ENCODE data around the gene LAPTM4A.
A peak's percentile ranks its signal among the peaks of the same experiment; 100 is the strongest.
"Not testable (repeated sequence)": the region's sequence is repeated elsewhere in the genome, so short reads cannot be mapped to it uniquely, and the experiment has no call there.

The LAPTM4A gene

DNA sequence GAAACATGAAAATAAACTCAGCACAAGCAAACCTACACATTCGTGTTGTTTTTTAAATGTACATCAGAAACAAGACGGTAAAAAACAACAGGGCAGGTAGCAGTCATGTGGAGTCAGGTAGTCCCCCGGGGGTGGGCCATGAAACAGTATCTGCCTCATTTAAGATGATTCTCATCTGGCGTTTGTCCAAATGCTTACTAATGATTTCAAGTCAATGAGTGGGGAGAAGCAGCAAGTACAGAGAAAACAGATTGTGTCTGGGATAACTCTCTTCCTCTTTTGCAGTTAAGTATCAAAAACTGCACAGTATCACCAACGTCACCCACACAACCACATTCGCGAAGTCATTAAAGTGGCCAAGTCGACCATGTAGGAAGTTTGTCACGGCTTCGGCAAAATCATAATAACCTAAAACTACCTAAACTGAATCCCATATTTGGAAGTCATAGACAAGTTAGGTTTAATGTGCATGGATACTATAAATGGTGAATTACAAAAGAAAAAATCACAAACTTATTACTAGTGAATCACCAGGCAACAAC lies 1.3 kb downstream of the LAPTM4A start:
- DNase-seq = peak; percentile 92

DNA sequence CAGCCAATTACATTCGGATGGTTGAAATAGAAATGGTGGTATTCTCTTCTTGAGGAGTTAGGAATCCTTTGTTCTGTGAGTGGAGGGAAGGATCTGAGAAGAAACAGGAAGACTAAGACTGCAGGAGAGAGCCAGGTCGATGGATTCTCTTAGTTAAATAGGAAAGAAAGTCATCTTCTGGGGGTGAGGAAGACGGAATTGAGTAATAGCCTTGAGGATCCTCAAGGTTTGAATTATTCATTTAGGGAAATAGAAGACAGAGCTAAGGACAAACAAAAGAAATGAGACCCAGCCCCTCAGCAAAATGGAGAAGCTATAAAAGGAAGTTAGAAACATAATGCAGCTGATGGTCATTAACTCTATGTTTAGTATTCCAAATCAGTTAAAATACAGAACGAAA lies 1.8 kb downstream of the LAPTM4A start:
- no peak for DNase-seq

DNA sequence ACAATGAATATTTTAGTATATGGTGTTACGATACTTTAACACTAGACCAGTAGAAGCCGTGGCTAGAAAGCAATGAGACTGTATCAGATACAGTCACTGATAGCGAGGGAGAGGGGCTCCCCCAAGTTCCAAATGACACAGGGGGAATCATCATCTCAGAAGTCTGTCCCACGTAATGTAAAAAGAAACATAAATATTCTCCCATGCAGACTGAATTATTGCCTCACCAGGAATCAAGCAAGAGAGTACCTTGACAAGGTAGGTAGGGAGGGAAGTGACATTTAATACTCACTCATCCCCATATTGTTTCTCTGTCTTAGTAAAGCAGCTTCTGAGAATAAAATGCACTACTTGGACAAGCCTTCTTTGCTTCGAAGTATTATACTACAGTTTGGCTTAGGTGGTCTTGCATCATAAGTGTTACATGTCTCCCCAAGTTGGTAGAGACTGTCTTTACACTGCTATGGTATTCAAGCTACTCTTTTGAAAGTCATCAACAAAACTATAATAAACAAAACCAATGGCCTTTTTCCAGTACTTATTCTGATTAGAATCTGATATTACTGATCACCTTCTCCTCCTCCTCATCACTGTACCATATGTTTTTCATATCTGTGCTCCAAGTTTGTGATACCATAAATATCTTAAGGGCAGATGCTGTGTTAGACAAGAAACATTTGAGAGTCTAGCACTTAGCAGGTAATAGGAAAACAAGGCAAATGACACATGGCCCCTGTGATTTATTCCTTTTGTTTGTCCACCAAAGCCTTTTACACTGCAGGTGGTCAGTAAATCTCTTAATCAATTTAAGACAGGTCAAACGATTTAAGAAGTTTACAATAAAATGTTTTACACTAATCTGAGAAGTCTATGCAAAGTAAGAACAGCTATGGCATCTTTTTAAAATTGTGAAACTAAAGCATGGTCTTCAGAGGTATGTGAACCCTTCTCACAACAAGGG lies 2.7 kb downstream of the LAPTM4A start:
- DNase-seq = no peak

DNA sequence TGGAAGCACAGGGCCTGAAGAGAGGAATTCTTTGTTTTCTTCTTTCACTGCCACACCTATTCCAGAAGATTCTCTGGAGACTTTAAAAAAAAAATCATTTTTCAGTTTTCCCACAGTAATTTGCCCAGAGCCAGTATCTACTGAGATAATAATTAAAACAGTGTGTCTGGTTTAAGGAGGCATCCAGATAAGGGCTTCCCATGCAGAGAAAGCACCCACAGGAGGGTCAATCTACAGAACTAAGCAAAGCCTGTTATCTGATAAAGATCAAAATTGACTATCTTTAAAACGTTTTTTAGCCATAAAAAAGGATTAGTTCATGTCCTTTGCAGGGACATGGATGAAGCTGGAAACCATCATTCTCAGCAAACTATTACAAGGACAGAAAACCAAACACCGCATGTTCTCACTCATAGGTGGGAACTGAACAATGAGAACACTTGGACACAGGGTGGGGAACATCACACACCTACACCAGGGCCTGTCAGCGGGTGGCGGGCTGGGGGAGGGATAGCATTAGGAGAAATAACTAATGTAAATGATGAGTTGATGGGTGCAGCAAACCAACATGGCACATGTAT lies 5.6 kb downstream of the LAPTM4A start:
- DNase-seq = not testable (repeated sequence)

DNA sequence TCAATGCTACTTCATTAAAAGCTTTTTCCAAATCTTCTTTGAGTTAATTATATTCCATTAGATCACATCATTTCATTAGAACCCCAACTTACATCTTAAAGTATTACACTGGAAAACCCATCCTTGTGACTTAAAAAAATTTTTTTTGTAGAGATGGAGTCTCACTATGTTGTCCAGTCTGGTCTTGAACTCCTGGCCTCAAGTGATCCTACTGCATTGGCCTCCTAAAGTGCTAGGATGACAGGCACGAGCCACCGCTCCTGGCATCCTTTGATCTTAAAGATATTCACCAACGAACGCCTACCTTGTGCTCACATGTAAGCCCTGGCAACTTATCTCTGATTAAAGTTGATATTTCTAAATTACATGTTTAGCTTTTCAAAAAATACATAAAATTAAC lies 6.7 kb downstream of the LAPTM4A start:
- DNase-seq = no peak

DNA sequence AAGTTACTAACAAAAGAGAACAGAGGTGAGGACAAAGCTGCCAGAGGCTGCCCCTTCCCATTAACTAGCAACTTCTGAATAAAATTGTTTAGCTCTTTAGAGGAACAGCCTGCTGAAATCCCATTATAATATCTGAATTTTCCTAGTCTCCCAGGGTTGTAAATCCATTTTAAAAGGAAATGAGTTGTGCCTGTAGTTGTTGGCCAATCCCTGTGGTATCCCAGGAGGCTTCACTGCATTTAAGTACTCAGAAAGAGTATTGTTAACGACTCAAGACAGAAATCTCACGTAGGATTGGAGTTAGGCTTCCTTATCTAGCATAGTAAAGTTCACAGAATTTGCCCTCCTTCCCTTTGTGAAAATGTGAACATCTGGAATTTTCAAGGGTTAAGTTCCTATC lies 8.9 kb downstream of the LAPTM4A start:
- no peak for DNase-seq

DNA sequence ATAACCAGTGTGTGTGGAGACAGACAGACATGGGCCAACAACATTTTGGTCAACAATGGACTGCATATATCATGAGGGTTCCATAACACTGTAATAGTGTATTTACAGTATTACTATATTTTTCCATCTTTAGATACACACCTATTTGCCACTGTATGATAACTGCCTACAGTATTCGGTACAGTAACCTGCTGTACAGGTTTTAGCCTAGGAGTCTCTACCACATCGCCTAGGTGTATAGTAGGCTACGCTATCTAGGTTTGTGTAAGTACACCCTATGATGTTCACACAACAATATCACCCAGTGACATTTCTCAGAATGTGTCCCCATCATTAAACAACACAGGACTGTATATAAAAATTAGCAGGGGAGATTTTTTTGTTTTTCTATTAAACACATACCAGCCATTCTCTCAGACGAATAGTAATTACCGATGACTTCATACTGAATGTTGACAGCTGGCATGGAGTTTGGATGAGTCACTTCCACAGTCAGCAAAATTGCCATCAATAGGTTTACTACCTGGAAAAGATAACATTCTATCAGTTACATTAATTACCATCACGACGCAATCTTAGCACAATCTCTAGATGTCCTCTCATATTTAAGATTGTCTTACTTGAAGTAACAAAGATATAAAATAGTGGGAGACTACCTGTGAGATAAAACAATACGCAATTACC lies 10.8 kb downstream of the LAPTM4A start:
- no peak for DNase-seq

DNA sequence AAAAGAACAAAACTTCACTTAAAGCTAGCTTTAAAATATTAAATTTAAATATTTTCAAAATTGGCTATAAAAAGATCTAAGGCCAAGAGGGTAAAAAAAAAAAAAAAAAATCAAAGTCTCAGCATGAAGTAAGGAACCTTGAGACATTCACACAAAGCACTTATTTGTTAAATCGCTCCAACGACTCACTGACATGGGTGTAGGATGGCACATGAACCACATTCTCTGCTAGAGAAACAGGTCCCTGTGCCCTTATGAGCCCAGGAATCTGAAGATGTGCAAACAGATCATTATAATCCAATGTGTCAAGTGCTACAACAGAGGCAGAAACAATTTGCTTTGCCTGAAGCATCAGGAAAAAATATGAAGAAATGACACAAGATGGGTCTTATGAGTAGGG lies 13.8 kb downstream of the LAPTM4A start:
- no peak for DNase-seq

DNA sequence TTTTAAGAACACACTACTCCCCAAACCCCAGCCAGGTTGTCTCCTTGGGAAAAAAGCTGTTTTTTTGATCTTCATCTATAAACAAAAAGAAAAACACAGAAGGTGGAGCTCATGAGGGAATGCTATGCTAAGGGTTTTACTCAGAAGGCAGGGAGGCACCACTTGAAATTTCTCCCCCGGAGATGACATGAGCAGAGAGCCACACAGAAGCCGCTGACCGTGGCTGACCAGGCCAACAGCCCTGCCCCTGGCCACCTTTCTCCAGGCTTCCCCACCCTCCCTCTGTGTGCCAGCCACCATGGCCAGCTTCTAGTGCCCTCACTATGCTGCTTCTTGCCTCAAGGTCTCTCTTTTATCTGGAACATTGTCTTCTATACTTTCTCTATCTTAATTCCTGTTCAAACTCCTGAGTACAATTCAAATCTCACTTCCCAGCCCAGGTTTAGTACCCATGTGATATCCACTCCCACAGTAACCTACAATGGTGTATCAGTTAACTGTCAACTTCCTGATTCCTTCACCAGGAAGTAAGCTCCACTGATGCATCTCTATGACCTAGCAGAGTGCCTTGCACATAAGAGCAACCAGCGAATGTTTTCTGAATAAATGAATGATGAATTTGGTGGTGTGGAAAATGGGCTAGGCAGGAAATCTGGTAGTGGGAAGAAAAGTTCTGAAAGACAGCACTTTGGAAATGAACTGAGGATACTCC lies 15.3 kb downstream of the LAPTM4A start:
- no peak for DNase-seq

DNA sequence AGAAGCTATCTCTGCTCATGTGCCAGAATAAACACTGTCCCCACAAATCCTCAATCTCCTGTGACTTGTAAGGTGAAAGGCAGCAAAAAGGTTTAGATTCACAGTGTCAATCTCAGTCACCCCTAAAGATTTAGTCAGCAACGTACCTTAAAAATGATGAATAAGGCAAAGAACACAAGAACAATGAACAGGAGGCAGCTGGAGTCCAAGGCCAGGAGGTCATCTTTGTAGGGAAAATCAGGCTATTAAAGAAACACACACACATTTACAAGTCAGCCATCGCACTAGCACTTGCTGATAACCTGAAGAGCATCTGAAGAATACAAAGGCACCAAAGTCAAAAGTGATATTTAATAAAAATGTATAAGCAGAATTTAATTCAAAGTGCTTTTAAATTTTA lies 16.6 kb downstream of the LAPTM4A start:
- DNase-seq = no peak

DNA sequence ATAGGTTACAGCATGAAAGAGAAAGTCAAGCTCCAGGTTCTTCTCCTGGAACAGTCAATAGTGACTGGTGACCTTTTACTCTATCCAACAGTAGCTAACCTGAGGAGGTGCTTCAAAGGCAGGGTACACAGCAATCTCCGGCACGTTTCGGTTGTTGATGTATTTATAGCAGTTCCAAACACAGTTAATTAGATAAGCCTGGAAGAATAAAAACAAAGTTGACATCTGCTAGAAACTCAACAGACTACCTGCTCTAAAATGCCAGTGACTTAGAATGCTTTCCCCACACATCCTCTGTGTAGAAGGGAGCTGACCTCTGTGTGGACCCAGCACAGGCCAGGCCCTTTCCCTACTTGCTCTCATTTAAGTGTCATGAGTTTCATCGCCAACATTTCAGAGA lies 17.2 kb downstream of the LAPTM4A start:
- no peak for DNase-seq

DNA sequence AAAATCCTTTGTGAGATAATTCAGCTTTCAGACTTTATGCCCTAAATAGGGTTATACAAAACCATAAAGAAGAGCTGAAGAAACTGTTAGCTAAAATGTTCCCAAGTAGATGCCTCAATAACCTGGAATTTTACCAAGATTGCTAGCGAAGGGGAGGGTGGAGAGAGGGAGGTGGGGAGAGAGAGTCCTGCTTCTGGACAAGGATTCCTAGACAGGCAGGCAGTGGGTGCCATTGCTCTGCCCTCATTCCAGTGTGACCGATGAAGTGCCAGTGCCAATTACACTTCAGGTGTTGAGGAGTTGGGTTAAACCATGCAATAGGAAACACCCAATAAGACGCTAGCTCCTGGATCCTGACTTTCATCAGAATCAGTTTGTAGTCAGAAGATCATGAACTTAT lies 18.1 kb downstream of the LAPTM4A start:
- DNase-seq = no peak

DNA sequence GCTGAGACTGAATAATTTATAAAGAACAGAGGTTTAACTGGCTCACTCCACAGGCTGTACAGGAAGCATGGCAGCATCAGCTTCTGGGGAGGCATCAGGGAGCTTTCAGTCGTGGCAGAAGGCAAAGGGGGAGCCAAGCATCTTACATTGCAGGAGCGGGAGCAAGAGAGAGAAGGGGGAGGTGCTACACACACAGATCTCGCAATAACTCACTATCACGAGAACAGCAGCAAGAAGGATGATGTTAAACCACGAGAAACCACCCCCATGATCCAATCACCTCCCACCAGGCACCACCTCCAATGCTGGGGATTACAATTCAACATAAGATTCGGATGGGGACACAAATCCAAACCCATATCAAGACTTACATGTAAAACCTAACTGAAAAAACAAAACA lies 21.2 kb downstream of the LAPTM4A start:
- DNase-seq = no peak

DNA sequence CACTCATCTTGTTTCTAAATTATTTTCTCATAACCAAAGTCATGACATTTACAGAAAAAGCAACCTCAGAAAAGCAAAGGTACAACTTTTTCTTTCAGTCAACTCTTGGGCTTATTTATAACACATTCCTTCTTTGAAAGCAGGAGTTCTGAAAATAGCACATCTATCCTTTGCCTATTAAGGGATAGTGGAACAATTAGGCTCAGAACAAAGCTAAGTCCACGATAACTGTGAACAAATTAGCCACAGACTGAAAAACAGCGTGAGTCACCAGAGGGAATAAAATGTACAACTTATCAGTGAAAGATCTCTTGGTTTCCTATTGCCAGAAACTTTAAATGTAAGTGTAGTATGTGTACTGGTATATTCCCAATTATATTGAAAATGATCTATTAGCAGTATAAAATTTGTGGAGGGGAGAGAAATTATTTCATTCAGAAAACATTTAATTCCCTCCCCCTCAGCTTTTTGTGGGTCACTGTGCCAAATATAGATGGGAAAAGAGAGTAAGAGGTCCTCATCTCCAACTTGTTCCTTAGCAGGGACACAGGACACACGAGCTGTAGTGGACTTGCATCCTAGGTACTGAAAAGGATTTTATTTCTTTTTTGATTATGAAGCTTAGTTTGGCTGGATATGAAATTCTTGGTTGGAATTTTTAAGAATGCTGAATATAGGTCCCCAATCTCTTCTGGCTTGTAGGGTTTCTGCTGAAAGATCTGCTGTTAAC lies 23.6 kb downstream of the LAPTM4A start:
- DNase-seq = no peak

DNA sequence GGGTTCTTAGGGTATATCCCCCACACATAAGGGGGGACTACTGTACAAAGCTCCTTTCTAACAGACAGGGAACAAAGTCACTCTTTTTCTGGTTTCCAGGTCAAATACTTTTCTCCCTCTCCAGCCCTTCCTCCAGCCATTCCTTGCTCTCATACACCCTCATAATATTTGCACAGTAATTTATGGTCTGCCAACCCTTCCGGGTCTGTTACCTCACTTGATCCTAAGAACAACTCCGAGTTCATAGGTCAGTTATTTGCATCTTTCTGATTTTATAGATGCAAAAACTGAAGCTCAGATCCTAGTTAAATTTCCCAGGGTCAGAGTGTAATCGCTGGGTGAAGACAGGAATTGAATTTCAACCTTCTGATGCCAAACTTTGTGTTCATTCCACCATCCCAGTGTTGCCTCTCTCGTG lies 24.2 kb downstream of the LAPTM4A start:
- no peak for DNase-seq

DNA sequence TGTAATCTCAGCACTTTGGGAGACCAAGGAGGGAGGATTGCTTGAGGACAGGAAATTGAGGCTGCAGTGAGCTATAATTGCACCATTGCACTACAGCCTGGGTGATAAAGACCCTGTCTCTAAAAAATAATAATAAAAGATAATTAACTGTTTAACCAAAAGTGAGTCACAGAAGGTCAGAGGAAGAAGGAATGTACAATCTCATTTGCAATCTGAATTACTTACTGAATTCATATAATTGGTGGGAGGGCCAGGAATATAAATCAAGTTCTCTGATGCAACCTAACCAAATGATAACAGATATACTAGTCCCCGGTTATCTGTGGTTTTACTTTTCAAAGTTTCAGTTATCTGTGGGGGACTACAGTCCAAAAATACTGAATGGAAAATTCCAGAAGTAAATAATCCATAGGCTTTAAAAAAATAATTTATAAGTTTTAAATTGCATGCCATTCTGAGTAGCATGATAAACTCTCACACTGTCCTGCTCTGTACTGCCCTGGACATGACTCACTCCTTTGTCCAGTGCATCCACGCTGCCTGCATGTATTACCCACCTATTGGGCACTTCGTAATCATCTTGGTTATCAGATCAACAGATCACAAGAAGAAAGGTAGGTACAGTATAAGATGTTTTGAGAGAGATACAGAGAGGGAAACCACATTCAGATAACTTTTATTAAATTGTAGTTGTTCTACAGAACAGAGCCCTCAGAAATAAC lies 26.2 kb downstream of the LAPTM4A start:
- no peak for DNase-seq

DNA sequence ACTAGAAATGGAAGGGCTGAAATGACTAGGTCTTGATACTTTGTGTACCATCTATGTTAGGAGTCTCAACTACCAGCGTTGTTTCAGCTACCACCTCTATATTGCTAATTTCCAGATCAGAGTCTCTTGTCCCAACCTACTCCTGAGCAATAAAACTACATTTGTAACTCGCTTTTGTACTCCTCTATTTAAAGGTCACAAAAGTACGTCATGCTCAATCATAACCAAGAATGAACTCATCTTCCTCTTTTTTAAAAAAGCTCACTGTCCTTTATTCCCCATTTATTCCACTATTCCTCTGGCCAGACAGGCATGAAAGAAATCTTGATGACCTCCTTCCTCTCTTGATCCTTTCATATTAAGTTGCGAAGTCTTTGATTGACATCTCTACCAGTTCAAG lies 27.7 kb downstream of the LAPTM4A start:
- DNase-seq = no peak

DNA sequence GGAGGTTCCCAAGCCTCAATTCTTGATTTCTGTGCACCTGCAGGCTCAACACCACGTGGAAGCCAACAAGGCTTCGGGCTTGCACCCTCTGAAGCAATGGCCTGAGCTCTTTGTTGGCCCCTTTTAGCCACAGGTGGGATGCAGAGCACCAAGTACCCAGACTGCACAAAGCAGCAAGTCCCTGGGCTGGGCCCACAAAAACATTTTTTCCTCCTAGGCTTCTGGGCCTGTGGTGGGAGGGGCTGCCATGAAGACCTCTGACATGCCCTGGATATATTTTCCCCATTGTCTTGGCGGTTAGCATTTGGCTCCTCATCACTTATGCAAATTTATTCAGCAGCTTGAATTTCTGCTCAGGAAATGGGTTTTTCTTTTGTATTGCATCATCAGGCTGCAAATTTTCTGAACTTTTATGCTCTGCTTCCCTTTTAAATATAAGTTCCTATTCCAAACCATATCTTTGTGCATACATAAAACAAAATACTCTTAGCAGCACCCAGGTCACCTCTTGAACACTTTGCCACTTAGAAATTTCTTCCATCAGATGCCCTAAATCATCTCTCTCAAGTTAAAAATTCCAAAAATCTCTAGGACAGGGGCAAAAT lies 29.9 kb downstream of the LAPTM4A start:
- no peak for DNase-seq

DNA sequence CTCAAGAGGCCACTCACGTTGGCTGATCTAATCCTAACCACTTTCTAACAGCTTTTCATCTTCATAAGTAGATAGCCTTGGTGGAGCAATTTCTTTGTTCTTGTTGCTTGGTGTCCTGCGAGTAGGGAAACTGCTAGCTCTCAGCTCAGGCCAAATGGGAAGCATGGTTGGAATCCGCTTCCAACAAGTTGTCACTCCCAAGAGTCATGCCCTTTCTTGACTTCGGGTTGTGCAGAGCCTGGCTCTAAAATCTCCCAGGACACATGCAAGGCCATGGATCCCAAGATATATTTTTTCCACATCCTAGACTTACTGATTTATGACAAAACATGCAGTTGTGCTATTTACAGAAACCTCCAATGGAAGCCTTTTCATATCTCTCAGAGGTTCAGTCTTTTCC lies 31.7 kb downstream of the LAPTM4A start:
- no peak for DNase-seq

DNA sequence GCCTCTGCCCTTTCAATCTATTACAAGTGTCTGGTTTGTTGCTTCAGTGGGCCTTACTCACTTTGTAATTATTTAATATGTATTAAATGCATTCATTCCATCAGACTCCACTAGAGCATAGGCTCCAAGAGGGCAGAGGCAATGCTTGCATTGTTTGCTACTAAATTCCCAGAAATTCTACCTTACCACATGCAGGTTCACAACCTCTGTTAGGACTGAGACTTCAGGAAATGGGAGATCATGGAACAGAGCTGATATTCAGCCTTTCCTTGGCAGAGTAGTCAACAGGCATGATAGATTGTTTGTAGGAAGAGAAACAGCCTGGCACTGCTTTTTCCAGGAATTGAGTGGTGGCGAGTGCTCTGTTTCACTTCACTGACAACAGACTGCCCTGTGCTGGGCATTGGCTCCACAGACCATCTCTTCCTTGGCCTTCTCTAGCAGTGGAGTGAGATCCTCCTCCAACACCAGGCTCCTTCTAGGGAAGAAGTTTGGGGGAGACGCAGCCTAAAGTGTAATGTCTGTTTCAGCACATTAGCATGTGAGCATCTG lies 32.8 kb downstream of the LAPTM4A start:
- DNase-seq = no peak

DNA sequence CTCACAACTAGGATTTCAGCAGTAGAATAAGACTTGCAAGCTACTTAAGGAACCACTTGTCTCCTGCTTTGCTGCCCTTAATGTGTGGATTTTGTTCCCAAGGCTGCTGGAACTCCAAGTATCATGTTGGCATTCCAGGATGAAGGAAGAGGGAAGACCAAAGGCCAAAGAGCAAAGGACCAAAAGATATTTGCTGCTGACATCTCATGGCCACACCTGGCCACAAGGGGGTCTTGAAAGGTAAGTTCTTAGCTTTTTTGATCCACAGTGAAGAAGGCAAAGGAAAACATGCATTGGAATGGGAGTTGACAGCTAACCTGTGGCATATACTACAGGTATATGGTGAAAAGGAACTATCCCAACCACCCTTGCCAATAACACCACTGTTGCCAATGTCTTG lies 35.1 kb downstream of the LAPTM4A start:
- no peak for DNase-seq

Measured in NCI-H1436 (cell line).